Natural killer cell (primary cell): ENCODE results near the gene DLD. TPM values are rescaled to one million over a fixed set of nuclear protein-coding genes. Genes with fewer than 3 reads are reported as not detected.

Experiments used
- ATAC-seq, 3 donors: fragments of 150-1000 bp in 2 of 3; fragments of 200-7000 bp in 1 of 3; cut with Tn5 transposase; 1 replicate in 1 of 3; 2 replicates in 2 of 3; pipeline ENCODE4 v1.10.0; 2021; ENCODE audit warnings: mild to moderate bottlenecking in 2 of 3, moderate library complexity in 2 of 3
- DNase-seq, 2 donors: peaks; one replicate each; pipeline versions ENCODE4 v3.0.0 to v3.0.0-alpha.2; 2013 to 2021; ENCODE audit warnings: mixed read lengths in 1 of 2
- H3K27ac ChIP-seq: one replicate; pipeline ENCODE4 v1.5.1; 2013; ENCODE audit warnings: mild to moderate bottlenecking, low read length
- H3K27me3 ChIP-seq: one replicate; pipeline ENCODE4 v1.6.1; 2013; ENCODE audit warnings: low read length; ENCODE audit not compliant: control insufficient read depth, insufficient read depth
- H3K36me3 ChIP-seq: one replicate; pipeline ENCODE4 v1.6.1; 2013; ENCODE audit warnings: low read length; ENCODE audit not compliant: control insufficient read depth, insufficient read depth
- H3K4me1 ChIP-seq: one replicate; pipeline ENCODE4 v1.6.1; 2013; ENCODE audit warnings: low read length; ENCODE audit not compliant: control insufficient read depth, insufficient read depth
- H3K4me3 ChIP-seq: one replicate; pipeline ENCODE4 v1.5.1; 2013; ENCODE audit warnings: low read length
- H3K9me3 ChIP-seq: one replicate; pipeline ENCODE4 v1.6.1; 2013; ENCODE audit warnings: low read length; ENCODE audit not compliant: control insufficient read depth, insufficient read depth
- H3K27ac Mint-ChIP-seq, 2 donors: one replicate each; pipeline ENCODE4 v1.8.0; 2022; ENCODE audit warnings: mild to moderate bottlenecking in 2 of 2, mixed read lengths in 2 of 2, moderate library complexity in 1 of 2
- H3K27me3 Mint-ChIP-seq, 2 donors: one replicate each; pipeline ENCODE4 v1.8.0; 2022; ENCODE audit warnings: low read depth in 2 of 2, mixed read lengths in 2 of 2
- H3K36me3 Mint-ChIP-seq: one replicate; pipeline ENCODE4 v1.8.0; 2022; ENCODE audit warnings: mixed read lengths
- H3K4me1 Mint-ChIP-seq, 2 donors: one replicate each; pipeline ENCODE4 v1.8.0; 2022; ENCODE audit warnings: mixed read lengths in 2 of 2
- H3K4me3 Mint-ChIP-seq: one replicate; pipeline ENCODE4 v1.8.0; 2022; ENCODE audit warnings: mild to moderate bottlenecking, moderate library complexity, mixed read lengths
- H3K9me3 Mint-ChIP-seq, 2 donors: one replicate each; pipeline ENCODE4 v1.8.0; 2022; ENCODE audit warnings: mixed read lengths in 2 of 2
- WGBS: methylation state at CpG from one replicate; pipeline ENCODE4 v1.1.7; 2013; ENCODE audit warnings: missing lambda C conversion rate; ENCODE audit not compliant: insufficient coverage; 5-methylcytosine and 5-hydroxymethylcytosine counted together
- intact Hi-C: fragments of 100-400 bp; cut with micrococcal nuclease; formaldehyde crosslinking; loops from one replicate; pipeline ENCODE4 v1.14.2; 2022
- total RNA-seq, 4 donors: library from RNA; stranded (reverse); fragments of 120-200 nt in 1 of 4; gene quantifications; one replicate each; pipeline versions ENCODE4 v1.2.3 to v1.2.4, GENCODE V29; 2013 to 2022
- TF ChIP-seq, protein P1 (sequence below): fragments of 200-600 bp; IDR thresholded peaks from one replicate; pipeline ENCODE4 v1.8.0; 2022; ENCODE audit warnings: antibody characterized with exemption

DLD gene
- total RNA-seq, 3 donors from 2014 or later (not counting 1 experiment from before 2014, with no cell fraction given): 72.2 to 81.4 (median 80.9) TPM

DNA sequence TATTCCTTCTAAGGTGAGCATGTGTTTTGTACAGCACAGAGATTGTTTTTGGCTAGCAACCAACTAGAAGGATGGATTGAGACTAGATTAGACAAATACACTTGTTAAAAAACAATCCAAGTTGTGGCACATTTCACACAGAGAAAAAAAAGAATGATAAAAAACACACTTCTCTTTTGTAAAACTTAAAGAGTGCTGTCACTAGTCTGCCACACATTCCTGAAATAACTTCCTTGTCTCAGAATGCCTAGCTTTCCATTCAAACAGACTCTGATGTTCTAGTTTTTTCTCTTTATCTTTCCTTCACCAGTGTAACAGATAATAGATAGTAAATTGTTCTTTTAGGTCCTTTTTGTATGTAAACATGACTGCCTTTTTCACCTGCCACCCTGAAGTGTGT is 11.4 kb downstream of the DLD start:
- Mint-ChIP-seq H3K4me1 (peaks cover 16 to 25% of the 10 kb centered on the region in 2 donors), H3K27ac (no peak overlapping the region), H3K9me3 (no peaks in the 10 kb centered on the region), H3K27me3 (no peaks in the 10 kb centered on the region), H3K4me3 (no peak overlapping the region), H3K36me3 (peaks cover 19% of the 10 kb centered on the region)
- peaks cover 53% of the 10 kb centered on the region for H3K36me3 ChIP-seq
- intact Hi-C loops: no loop called here
- H3K4me1 ChIP-seq: no peaks in the 10 kb centered on the region
- H3K4me3 ChIP-seq: no peak overlapping the region
- no peaks in the 10 kb centered on the region for H3K27me3 ChIP-seq
- DNase-seq: no peak
- no peak for ATAC-seq
- TF ChIP-seq, protein P1, sequence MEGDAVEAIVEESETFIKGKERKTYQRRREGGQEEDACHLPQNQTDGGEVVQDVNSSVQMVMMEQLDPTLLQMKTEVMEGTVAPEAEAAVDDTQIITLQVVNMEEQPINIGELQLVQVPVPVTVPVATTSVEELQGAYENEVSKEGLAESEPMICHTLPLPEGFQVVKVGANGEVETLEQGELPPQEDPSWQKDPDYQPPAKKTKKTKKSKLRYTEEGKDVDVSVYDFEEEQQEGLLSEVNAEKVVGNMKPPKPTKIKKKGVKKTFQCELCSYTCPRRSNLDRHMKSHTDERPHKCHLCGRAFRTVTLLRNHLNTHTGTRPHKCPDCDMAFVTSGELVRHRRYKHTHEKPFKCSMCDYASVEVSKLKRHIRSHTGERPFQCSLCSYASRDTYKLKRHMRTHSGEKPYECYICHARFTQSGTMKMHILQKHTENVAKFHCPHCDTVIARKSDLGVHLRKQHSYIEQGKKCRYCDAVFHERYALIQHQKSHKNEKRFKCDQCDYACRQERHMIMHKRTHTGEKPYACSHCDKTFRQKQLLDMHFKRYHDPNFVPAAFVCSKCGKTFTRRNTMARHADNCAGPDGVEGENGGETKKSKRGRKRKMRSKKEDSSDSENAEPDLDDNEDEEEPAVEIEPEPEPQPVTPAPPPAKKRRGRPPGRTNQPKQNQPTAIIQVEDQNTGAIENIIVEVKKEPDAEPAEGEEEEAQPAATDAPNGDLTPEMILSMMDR: no peak
- no peak overlapping the region for H3K27ac ChIP-seq
- H3K9me3 ChIP-seq: no peaks in the 10 kb centered on the region

DNA sequence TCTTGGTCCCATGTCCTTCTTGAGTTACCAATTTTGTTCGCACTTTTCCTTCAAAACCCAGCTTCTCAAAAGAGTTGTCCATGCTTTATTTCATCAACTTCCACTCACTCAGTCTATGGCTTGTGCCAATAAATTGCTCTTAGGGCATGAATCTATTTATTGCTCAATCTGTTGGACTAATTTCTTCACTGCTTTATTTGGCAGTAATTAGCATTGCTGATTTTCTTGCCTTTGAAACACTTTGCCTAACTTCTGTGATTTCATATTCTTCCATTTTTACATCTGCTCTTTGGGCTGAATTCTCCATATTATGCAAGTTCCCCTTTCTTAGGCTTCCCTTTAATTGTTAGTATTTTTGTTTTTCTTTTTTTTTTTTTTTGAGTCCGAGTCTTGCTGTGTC is 16.8 kb downstream of the DLD start:
- ATAC-seq (no peak), DNase-seq (no peak)
- no peaks in the 10 kb centered on the region for H3K27me3 Mint-ChIP-seq
- peaks cover 0 to 2% of the 10 kb centered on the region in 2 donors for H3K9me3 Mint-ChIP-seq
- Histone ChIP-seq H3K27ac (no peak overlapping the region), H3K27me3 (no peaks in the 10 kb centered on the region), H3K9me3 (no peaks in the 10 kb centered on the region), H3K36me3 (peaks cover 84% of the 10 kb centered on the region), H3K4me1 (no peaks in the 10 kb centered on the region), H3K4me3 (no peak overlapping the region)
- H3K4me1 Mint-ChIP-seq: peaks cover 4 to 17% of the 10 kb centered on the region in 2 donors
- H3K27ac Mint-ChIP-seq: no peak overlapping the region
- TF ChIP-seq, protein P1: no peak
- 98% methylated on average over 2 of the region's 2 CpGs for WGBS
- H3K36me3 Mint-ChIP-seq: peaks cover 50% of the 10 kb centered on the region
- intact Hi-C loops: no loop called here
- H3K4me3 Mint-ChIP-seq: no peak overlapping the region

DNA sequence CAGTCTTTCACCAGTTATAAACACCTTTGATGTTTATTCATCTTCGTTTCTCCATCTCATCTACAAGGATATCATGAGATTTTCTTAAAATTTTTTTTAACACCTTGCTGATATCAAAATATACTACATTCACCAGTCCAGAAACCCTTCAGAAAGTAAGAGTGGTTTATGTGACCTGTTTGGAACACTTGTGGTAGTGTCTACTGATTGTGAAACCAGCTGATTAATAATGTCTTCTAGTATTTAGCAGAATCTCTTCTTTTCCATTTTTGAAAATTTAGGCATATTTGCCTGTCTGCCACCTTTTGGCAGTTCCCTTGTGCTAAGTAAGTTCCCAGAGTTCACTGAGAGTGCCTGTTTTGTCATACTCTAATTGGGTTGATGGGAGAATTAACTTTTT is 18.5 kb downstream of the DLD start:
- Histone ChIP-seq H3K27me3 (no peaks in the 10 kb centered on the region), H3K9me3 (no peaks in the 10 kb centered on the region), H3K4me1 (no peaks in the 10 kb centered on the region), H3K4me3 (no peak overlapping the region), H3K27ac (no peak overlapping the region), H3K36me3 (peaks cover 73% of the 10 kb centered on the region)
- no peak overlapping the region for H3K27ac Mint-ChIP-seq
- DNase-seq: no peak
- H3K36me3 Mint-ChIP-seq: peaks cover 42% of the 10 kb centered on the region
- TF ChIP-seq, protein P1: no peak
- intact Hi-C loops: no loop called here
- peaks cover 0 to 2% of the 10 kb centered on the region in 2 donors for H3K9me3 Mint-ChIP-seq
- ATAC-seq: no peak
- H3K27me3 Mint-ChIP-seq: no peaks in the 10 kb centered on the region
- H3K4me3 Mint-ChIP-seq: no peak overlapping the region
- 100% methylated on average over 1 of the region's 1 CpG for WGBS
- H3K4me1 Mint-ChIP-seq: peaks cover 12 to 24% of the 10 kb centered on the region in 2 donors

DNA sequence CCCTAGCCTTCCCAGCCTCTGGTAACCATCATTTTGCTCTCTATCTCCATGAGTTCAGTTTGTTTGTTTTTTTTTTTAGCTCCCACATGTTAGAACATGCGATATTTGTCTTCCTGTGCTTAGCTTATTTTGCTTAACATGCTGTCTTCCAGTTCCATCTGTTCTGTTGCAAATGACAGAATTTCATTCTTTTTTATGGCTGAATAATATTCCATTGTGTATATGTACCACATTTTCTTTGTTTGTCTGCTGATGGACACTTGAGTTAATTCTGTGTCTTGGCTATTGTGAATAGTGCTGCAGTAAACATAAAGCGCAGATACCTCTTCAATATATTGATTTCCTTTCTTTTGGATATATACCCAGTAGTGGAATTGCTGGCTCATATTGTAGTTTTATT is 21.0 kb downstream of the DLD start:
- H3K4me3 Mint-ChIP-seq: no peak overlapping the region
- H3K27me3 ChIP-seq: no peaks in the 10 kb centered on the region
- peaks cover 16 to 24% of the 10 kb centered on the region in 2 donors for H3K4me1 Mint-ChIP-seq
- no peak overlapping the region for H3K4me3 ChIP-seq
- 100% methylated on average over 1 of the region's 2 CpGs for WGBS
- ATAC-seq (no peak), DNase-seq (no peak)
- TF ChIP-seq, protein P1: no peak
- peaks cover 0 to 2% of the 10 kb centered on the region in 2 donors for H3K9me3 Mint-ChIP-seq
- H3K27me3 Mint-ChIP-seq: no peaks in the 10 kb centered on the region
- H3K9me3 ChIP-seq: no peaks in the 10 kb centered on the region
- peaks cover 37% of the 10 kb centered on the region for H3K36me3 Mint-ChIP-seq
- no peak overlapping the region for H3K27ac Mint-ChIP-seq
- no peak overlapping the region for H3K27ac ChIP-seq
- intact Hi-C loops: no loop called here
- H3K36me3 ChIP-seq: peaks cover 65% of the 10 kb centered on the region
- H3K4me1 ChIP-seq: no peaks in the 10 kb centered on the region
